Gastroesophageal sphincter (tissue), 3 donors: ENCODE measurements around the gene PCSK7.

Source experiments
- EP300 ChIP-seq: sonication (generic); formaldehyde crosslinking; IDR thresholded peaks from one replicate; pipeline ENCODE4 v1.6.1; 2017; ENCODE audit warnings: antibody characterized with exemption, mild to moderate bottlenecking
- POLR2A ChIP-seq, 2 donors: fragments of 450-650 bp; IDR thresholded peaks; one replicate each; pipeline ENCODE4 v1.6.1; 2017; ENCODE audit warnings: antibody characterized with exemption in 2 of 2, mild to moderate bottlenecking in 2 of 2, moderate library complexity in 1 of 2
- POLR2AphosphoS5 ChIP-seq: sonication (generic); formaldehyde crosslinking; IDR thresholded peaks from one replicate; pipeline ENCODE4 v1.6.1; 2017; ENCODE audit warnings: antibody characterized with exemption
- TF ChIP-seq, protein P1 (sequence below), 4 experiments: fragments of 200-600 bp in 2 of 4; fragments of 450-650 bp in 2 of 4; sonication (generic) in 1 of 4; IDR thresholded peaks; one replicate each; pipeline ENCODE4 v1.5.1; 2017 to 2019; ENCODE audit warnings: antibody characterized with exemption in 4 of 4, mild to moderate bottlenecking in 2 of 4, moderate library complexity in 2 of 4

DNA sequence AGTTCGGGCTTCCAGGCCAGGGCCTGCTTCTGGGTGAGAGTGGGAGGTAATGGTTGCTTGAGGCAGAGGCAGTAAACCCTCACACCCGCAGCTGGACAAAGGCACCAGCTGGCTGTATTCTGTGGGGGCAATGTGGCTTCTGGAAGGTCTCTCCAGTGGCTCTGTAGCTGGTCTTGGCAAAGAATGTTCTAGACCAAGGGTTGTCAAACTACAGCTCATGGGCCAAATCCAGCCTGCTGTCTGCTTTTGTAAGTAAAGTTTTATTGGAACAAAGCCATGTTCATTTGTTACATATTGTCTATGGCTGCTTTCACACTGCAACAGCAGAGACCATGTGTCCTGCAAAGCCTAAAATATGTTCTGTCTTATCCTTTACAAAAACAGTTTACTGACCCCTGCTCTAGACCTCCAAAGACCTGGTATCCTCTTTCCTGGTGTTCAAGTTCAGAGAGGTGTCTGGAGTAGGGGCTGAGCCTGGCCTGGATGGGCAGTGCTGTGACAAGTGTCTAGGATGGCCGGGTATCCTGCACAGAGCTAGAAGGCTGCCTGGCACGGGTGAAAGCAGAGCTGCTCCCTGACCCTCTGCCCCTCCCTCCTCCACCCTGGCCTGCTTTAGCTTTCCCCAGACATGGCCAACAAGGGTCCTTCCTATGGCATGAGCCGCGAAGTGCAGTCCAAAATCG is 29.3 kb downstream of the PCSK7 start:
- TF ChIP-seq, protein P1, sequence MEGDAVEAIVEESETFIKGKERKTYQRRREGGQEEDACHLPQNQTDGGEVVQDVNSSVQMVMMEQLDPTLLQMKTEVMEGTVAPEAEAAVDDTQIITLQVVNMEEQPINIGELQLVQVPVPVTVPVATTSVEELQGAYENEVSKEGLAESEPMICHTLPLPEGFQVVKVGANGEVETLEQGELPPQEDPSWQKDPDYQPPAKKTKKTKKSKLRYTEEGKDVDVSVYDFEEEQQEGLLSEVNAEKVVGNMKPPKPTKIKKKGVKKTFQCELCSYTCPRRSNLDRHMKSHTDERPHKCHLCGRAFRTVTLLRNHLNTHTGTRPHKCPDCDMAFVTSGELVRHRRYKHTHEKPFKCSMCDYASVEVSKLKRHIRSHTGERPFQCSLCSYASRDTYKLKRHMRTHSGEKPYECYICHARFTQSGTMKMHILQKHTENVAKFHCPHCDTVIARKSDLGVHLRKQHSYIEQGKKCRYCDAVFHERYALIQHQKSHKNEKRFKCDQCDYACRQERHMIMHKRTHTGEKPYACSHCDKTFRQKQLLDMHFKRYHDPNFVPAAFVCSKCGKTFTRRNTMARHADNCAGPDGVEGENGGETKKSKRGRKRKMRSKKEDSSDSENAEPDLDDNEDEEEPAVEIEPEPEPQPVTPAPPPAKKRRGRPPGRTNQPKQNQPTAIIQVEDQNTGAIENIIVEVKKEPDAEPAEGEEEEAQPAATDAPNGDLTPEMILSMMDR (IDR thresholded peaks at IDR 0.05) = peak in 1 of 4 experiments; percentile 21
- no peak for TF ChIP-seq POLR2AphosphoS5
- TF ChIP-seq EP300 = no peak
- no peak for TF ChIP-seq POLR2A (IDR thresholded peaks at IDR 0.05)
